Breast epithelium (tissue), 4 donors: ENCODE measurements around the gene PGK2. TPM values are rescaled to one million over a fixed set of nuclear protein-coding genes. Genes with fewer than 3 reads are reported as not detected.

Experiments
- DNase-seq, 2 donors: peaks; one replicate each; pipeline ENCODE4 v3.0.0-alpha.2; 2019; ENCODE audit warnings: low spot score in 2 of 2
- H3K27ac ChIP-seq, 2 donors: fragments of 200-600 bp; sonication (generic) in 1 of 2; one replicate each; pipeline ENCODE4 v1.5.1; 2016 to 2019; ENCODE audit warnings: mild to moderate bottlenecking in 1 of 2
- H3K27me3 ChIP-seq, 2 donors: fragments of 200-600 bp; sonication (generic) in 1 of 2; one replicate each; pipeline versions ENCODE4 v1.5.1 to v1.6.0; 2017 to 2019; ENCODE audit warnings: control low read depth in 1 of 2, mild to moderate bottlenecking in 1 of 2
- H3K36me3 ChIP-seq: fragments of 200-600 bp; one replicate; pipeline ENCODE4 v1.5.1; 2019
- H3K4me1 ChIP-seq, 2 donors: fragments of 200-600 bp; sonication (generic); one replicate each; pipeline ENCODE4 v1.5.1; 2016 to 2019; ENCODE audit warnings: control low read depth in 1 of 2
- H3K4me3 ChIP-seq, 3 donors: fragments of 200-600 bp; sonication (generic); 1 replicate in 2 of 3; 2 replicates in 1 of 3; pipeline ENCODE4 v1.5.1; 2016 to 2019; ENCODE audit warnings: mild to moderate bottlenecking in 3 of 3, moderate library complexity in 2 of 3
- H3K9me3 ChIP-seq, 2 donors: fragments of 200-600 bp; sonication (generic) in 1 of 2; one replicate each; pipeline ENCODE4 v1.5.1; 2016 to 2019; ENCODE audit warnings: control low read depth in 1 of 2
- CTCF ChIP-seq, 3 donors: fragments of 450-650 bp; IDR thresholded peaks; one replicate each; pipeline ENCODE4 v1.5.1; 2016 to 2017; ENCODE audit warnings: antibody characterized with exemption in 3 of 3, mild to moderate bottlenecking in 3 of 3, moderate library complexity in 3 of 3
- POLR2A ChIP-seq: fragments of 450-650 bp; IDR thresholded peaks from one replicate; pipeline ENCODE4 v1.6.1; 2016; ENCODE audit warnings: antibody characterized with exemption, mild to moderate bottlenecking, moderate library complexity
- POLR2AphosphoS5 ChIP-seq, 3 donors: sonication (generic); formaldehyde crosslinking; IDR thresholded peaks; one replicate each; pipeline ENCODE4 v1.6.1; 2017; ENCODE audit warnings: antibody characterized with exemption in 3 of 3
- intact Hi-C: fragments of 100-400 bp; cut with DNase I; formaldehyde crosslinking; loops from one replicate; pipeline ENCODE4 v1.15.1; 2023; ENCODE audit warnings: low total_unique reads
- total RNA-seq, 3 donors: library from RNA; depleted of rRNA; stranded (reverse); fragments of >200 nt; gene quantifications; one replicate each; pipeline ENCODE4 v1.1.0, GENCODE V29; 2016

The PGK2 gene
- total RNA-seq, result not detected

GRCh38 chr6:49787176-49787575, at the start of gene PGK2:
TSS of gene PGK2 (minus strand) at chr6:49787285. CDS start at chr6:49787187, 98 bp downstream.
- TF ChIP-seq POLR2AphosphoS5 (IDR thresholded peaks at IDR 0.05) (no peak), CTCF (IDR thresholded peaks at IDR 0.05) (no peak), POLR2A (no peak)
- Histone ChIP-seq H3K4me1 (no peaks in the 10 kb centered on the region), H3K27me3 (no peaks in the 10 kb centered on the region), H3K36me3 (no peaks in the 10 kb centered on the region), H3K4me3 (no peak within 1 kb of the TSS), H3K9me3 (no peaks in the 10 kb centered on the region), H3K27ac (no peak within 1 kb of the TSS)
- intact Hi-C loops, result no loop called here
- DNase-seq, result no peak

GRCh38 chr6:49835140-49835539, 48.1 kb upstream of the PGK2 start:
- H3K9me3 ChIP-seq, result no peaks in the 10 kb centered on the region
- no peak for DNase-seq
- intact Hi-C loops, result no loop called here
- TF ChIP-seq POLR2AphosphoS5 (IDR thresholded peaks at IDR 0.05) (no peak), CTCF (IDR thresholded peaks at IDR 0.05) (no peak), POLR2A (no peak)
- no peak overlapping the region for H3K4me3 ChIP-seq
- H3K4me1 ChIP-seq, result no peaks in the 10 kb centered on the region
- H3K27ac ChIP-seq, result no peak overlapping the region
- H3K27me3 ChIP-seq, result no peaks in the 10 kb centered on the region
- H3K36me3 ChIP-seq, result no peaks in the 10 kb centered on the region

GRCh38 chr6:49833386-49833785, 46.3 kb upstream of the PGK2 start:
- Histone ChIP-seq H3K4me3 (no peak overlapping the region), H3K4me1 (no peaks in the 10 kb centered on the region), H3K27me3 (no peaks in the 10 kb centered on the region), H3K9me3 (no peaks in the 10 kb centered on the region), H3K27ac (no peak overlapping the region), H3K36me3 (no peaks in the 10 kb centered on the region)
- DNase-seq, result no peak
- intact Hi-C loops, result no loop called here
- TF ChIP-seq POLR2A, result no peak
- TF ChIP-seq POLR2AphosphoS5 (IDR thresholded peaks at IDR 0.05), result no peak
- no peak for TF ChIP-seq CTCF (IDR thresholded peaks at IDR 0.05)

- H3K27me3 ChIP-seq, result no peaks in the 10 kb centered on the region
- no peaks in the 10 kb centered on the region for H3K9me3 ChIP-seq
- no peaks in the 10 kb centered on the region for H3K4me1 ChIP-seq
- intact Hi-C loops, result no loop called here
- TF ChIP-seq POLR2AphosphoS5 (IDR thresholded peaks at IDR 0.05) (no peak), POLR2A (no peak), CTCF (IDR thresholded peaks at IDR 0.05) (no peak)
- H3K36me3 ChIP-seq, result no peaks in the 10 kb centered on the region
- no peak overlapping the region for H3K4me3 ChIP-seq
- H3K27ac ChIP-seq, result no peak overlapping the region
- no peak for DNase-seq
These were observed 39.8 kb upstream of the PGK2 start for GRCh38 chr6:49826743-49827406.

DNA sequence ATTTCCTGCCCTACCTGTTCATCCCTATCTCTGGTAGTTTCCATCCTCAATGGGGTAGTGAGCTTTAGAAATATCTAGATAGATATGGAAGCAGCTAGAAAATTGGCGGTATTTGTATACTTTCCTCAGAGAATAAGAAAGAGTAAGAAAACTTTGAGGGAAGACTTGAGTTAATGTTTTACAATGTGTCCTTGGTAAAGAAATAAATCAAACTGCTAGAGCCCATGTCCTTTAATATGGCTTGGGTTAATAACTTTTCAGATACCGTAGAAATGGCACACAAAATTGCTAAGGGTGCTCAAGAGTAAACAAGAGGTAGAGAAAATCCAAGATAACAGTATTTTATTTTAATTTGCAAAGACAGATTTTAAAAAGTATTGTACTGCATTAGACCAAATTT, 28.1 kb upstream of the PGK2 start:
- Histone ChIP-seq H3K36me3 (no peaks in the 10 kb centered on the region), H3K27ac (no peak overlapping the region), H3K27me3 (no peaks in the 10 kb centered on the region), H3K4me1 (no peaks in the 10 kb centered on the region), H3K9me3 (peaks cover 0 to 4% of the 10 kb centered on the region in 2 donors), H3K4me3 (no peak overlapping the region)
- TF ChIP-seq CTCF (IDR thresholded peaks at IDR 0.05), result no peak
- no peak for TF ChIP-seq POLR2A
- TF ChIP-seq POLR2AphosphoS5 (IDR thresholded peaks at IDR 0.05), result no peak
- DNase-seq, result no peak
- intact Hi-C loops, result no loop called here
